ENCODE data around the gene TRIM24.

The TRIM24 gene

DNA sequence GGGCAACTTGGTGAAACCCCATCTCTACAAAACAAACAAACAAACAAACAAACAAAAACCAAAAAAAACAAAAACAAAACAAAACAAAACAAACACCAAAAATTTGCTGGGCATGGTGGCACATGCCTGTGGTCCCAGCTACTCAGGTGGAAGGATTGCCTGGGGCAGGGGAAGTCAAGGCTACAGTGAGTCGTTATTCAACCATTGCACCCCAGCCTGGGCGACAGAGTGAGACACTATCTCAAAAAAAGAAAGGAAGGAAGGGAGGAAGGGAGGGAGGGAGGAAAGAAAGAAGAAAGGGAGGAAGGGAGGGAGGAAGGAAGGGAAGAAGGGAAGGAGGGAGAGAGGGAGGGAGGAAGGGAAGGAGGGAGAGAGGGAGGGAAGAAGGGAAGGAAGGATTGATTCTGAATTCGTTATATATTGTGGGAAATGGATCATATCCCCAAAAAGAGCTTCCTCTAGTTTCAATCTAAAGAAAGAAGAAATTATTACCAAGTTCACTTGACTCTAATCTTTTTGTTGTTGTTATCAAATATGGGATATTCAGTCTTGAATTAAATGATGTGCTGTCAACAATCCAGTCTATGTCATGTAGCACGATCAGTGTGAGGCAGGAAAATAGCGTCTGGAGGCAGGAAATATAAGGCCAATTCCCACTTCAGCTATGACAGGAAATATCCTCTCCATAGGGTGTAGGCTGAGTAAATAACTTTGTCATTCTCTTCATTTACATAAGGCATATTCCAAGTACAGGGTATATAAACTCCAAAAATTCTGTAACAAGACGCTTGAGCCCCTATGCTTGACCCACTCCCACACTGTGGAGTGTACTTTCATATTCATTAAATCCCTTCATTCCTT, 26.2 kb upstream of the TRIM24 start:
- no peaks in the 10 kb centered on the region for H3K36me3 ChIP-seq (ENCODE audit: control insufficient read depth, insufficient read depth, low read length)
- no peaks in the 10 kb centered on the region for H3K4me1 ChIP-seq (ENCODE audit: control insufficient read depth, insufficient read depth, low read length, poor library complexity, severe bottlenecking)
- no peak for DNase-seq
- H3K27ac ChIP-seq (ENCODE audit: insufficient read depth, low read length, poor library complexity, severe bottlenecking) = no peak overlapping the region
- H3K4me3 ChIP-seq (ENCODE audit: insufficient read depth, low read depth, low read length, poor library complexity, severe bottlenecking) = no peak overlapping the region
- peaks cover 8% of the 10 kb centered on the region for H3K9me3 ChIP-seq (ENCODE audit: control insufficient read depth, low read length)
- no peaks in the 10 kb centered on the region for H3K27me3 ChIP-seq (replicated peaks; ENCODE audit: control insufficient read depth, insufficient read depth, low read length, poor library complexity, severe bottlenecking)

DNA sequence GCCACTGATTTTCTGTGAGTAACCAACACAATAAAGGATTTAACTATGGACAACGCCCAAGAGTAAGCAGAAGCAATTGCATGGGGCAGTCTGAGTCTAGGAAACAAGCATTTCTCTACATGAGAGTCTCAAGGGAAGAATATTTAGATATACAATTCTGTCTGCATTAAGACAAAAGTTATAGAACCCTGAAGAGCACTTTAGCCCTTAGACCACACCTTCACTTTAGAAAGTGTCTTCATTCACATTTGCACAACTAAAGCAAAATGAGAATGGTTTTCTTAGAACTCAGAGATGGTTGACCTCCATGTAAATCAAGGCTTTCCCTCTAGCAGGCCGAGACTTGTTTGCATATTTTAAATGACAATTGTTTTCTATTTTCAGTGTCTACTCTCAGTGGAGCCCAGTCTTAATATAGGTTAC, 25.5 kb upstream of the TRIM24 start:
- no peak overlapping the region for H3K4me3 ChIP-seq (ENCODE audit: insufficient read depth, low read depth, low read length, poor library complexity, severe bottlenecking)
- no peaks in the 10 kb centered on the region for H3K27me3 ChIP-seq (replicated peaks; ENCODE audit: control insufficient read depth, insufficient read depth, low read length, poor library complexity, severe bottlenecking)
- peaks cover under 1% of the 10 kb centered on the region for H3K9me3 ChIP-seq (ENCODE audit: control insufficient read depth, low read length)
- DNase-seq = no peak
- no peaks in the 10 kb centered on the region for H3K4me1 ChIP-seq (ENCODE audit: control insufficient read depth, insufficient read depth, low read length, poor library complexity, severe bottlenecking)
- H3K36me3 ChIP-seq (ENCODE audit: control insufficient read depth, insufficient read depth, low read length) = no peaks in the 10 kb centered on the region
- H3K27ac ChIP-seq (ENCODE audit: insufficient read depth, low read length, poor library complexity, severe bottlenecking) = no peak overlapping the region

- no peak for DNase-seq
- H3K4me1 ChIP-seq (ENCODE audit: control insufficient read depth, insufficient read depth, low read length, poor library complexity, severe bottlenecking) = no peaks in the 10 kb centered on the region
- H3K27me3 ChIP-seq (replicated peaks; ENCODE audit: control insufficient read depth, insufficient read depth, low read length, poor library complexity, severe bottlenecking) = no peaks in the 10 kb centered on the region
- no peak overlapping the region for H3K27ac ChIP-seq (ENCODE audit: insufficient read depth, low read length, poor library complexity, severe bottlenecking)
- no peaks in the 10 kb centered on the region for H3K36me3 ChIP-seq (ENCODE audit: control insufficient read depth, insufficient read depth, low read length)
- H3K9me3 ChIP-seq (ENCODE audit: control insufficient read depth, low read length) = no peaks in the 10 kb centered on the region
- no peak overlapping the region for H3K4me3 ChIP-seq (ENCODE audit: insufficient read depth, low read depth, low read length, poor library complexity, severe bottlenecking)
These were observed 24.7 kb upstream of the TRIM24 start for GRCh38 chr7:138435231-138435919.

DNA sequence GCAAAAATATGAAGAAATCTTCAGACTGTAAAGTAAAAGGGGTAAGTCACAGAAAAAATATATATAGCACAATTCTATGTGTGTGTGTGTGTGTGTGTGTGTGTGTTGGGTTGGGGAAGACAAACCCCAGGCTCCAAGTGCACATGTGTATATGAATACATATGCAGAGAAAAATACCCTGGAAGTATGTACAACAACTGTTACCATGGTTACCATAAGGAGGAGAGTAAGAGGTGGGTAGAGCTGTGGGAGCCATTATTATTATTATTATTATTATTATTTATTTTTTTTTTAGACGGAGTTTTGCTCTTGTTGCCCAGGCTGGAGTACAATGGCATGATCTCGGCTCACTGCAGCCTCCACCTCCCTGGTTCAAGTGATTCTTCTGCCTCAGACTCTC, 23.7 kb upstream of the TRIM24 start:
- no peaks in the 10 kb centered on the region for H3K27me3 ChIP-seq (replicated peaks; ENCODE audit: control insufficient read depth, insufficient read depth, low read length, poor library complexity, severe bottlenecking)
- no peak for DNase-seq
- H3K9me3 ChIP-seq (ENCODE audit: control insufficient read depth, low read length) = no peaks in the 10 kb centered on the region

DNA sequence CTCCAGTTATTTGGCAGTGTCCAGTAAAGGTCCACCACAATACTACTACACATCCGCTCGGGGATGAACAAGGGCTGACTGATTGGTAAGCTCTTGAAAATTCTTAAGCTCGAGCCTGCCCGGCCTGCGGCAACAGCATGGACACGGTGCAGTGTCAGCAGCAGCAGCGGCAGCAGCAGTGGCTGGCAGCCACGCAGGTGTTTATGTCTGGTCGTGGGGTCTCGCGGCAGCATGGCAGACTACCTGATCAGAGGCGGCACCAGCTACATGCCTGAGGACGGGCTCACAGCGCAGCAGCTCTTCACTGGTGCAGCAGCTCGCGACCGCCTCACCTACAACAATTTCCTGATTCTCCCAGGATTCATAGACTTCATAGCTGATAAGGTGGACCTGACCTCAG, 19.6 kb upstream of the TRIM24 start:
- DNase-seq = no peak
- no peaks in the 10 kb centered on the region for H3K27me3 ChIP-seq (replicated peaks; ENCODE audit: control insufficient read depth, insufficient read depth, low read length, poor library complexity, severe bottlenecking)
- no peaks in the 10 kb centered on the region for H3K36me3 ChIP-seq (ENCODE audit: control insufficient read depth, insufficient read depth, low read length)
- no peak overlapping the region for H3K4me3 ChIP-seq (ENCODE audit: insufficient read depth, low read depth, low read length, poor library complexity, severe bottlenecking)
- H3K4me1 ChIP-seq (ENCODE audit: control insufficient read depth, insufficient read depth, low read length, poor library complexity, severe bottlenecking) = no peaks in the 10 kb centered on the region
- H3K9me3 ChIP-seq (ENCODE audit: control insufficient read depth, low read length) = no peaks in the 10 kb centered on the region
- no peak overlapping the region for H3K27ac ChIP-seq (ENCODE audit: insufficient read depth, low read length, poor library complexity, severe bottlenecking)

More for the DNA sequence above, 23.7 kb upstream of the TRIM24 start:
- no peak overlapping the region for H3K4me3 ChIP-seq (ENCODE audit: insufficient read depth, low read depth, low read length, poor library complexity, severe bottlenecking)
- no peak overlapping the region for H3K27ac ChIP-seq (ENCODE audit: insufficient read depth, low read length, poor library complexity, severe bottlenecking)
- no peaks in the 10 kb centered on the region for H3K36me3 ChIP-seq (ENCODE audit: control insufficient read depth, insufficient read depth, low read length)
- no peaks in the 10 kb centered on the region for H3K4me1 ChIP-seq (ENCODE audit: control insufficient read depth, insufficient read depth, low read length, poor library complexity, severe bottlenecking)

- no peaks in the 10 kb centered on the region for H3K36me3 ChIP-seq (ENCODE audit: control insufficient read depth, insufficient read depth, low read length)
These were observed 17.2 kb upstream of the TRIM24 start for GRCh38 chr7:138442822-138443221.

DNA sequence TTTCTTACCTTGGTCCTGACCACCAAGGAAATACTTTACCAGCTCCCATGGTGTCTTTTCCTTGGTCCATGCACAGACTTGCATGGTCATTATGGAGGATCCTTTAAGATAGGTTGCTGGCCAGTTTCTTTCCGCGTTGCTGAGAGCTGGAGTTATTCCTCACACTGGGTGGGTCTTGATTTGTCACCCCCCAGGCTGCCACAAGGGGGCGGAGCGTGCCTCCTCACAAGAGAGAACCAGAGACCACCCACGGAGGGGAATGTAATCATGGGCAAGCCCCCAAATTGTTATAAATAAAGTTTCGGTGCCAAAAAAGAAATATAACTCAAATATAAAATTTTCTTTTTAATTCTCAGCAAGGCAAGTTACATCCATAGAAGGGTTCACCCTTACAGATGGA, 10.5 kb upstream of the TRIM24 start:
- no peak overlapping the region for H3K4me3 ChIP-seq (ENCODE audit: insufficient read depth, low read depth, low read length, poor library complexity, severe bottlenecking)
- DNase-seq = peak in 1 of 3 donors; percentile 16
- H3K4me1 ChIP-seq (ENCODE audit: control insufficient read depth, insufficient read depth, low read length, poor library complexity, severe bottlenecking) = no peaks in the 10 kb centered on the region

More at GRCh38 chr7:138442822-138443221, 17.2 kb upstream of the TRIM24 start:
- no peak overlapping the region for H3K4me3 ChIP-seq (ENCODE audit: insufficient read depth, low read depth, low read length, poor library complexity, severe bottlenecking)
- no peaks in the 10 kb centered on the region for H3K9me3 ChIP-seq (ENCODE audit: control insufficient read depth, low read length)
- no peaks in the 10 kb centered on the region for H3K4me1 ChIP-seq (ENCODE audit: control insufficient read depth, insufficient read depth, low read length, poor library complexity, severe bottlenecking)
- H3K27ac ChIP-seq (ENCODE audit: insufficient read depth, low read length, poor library complexity, severe bottlenecking) = no peak overlapping the region
- no peaks in the 10 kb centered on the region for H3K27me3 ChIP-seq (replicated peaks; ENCODE audit: control insufficient read depth, insufficient read depth, low read length, poor library complexity, severe bottlenecking)
- DNase-seq = no peak

DNA sequence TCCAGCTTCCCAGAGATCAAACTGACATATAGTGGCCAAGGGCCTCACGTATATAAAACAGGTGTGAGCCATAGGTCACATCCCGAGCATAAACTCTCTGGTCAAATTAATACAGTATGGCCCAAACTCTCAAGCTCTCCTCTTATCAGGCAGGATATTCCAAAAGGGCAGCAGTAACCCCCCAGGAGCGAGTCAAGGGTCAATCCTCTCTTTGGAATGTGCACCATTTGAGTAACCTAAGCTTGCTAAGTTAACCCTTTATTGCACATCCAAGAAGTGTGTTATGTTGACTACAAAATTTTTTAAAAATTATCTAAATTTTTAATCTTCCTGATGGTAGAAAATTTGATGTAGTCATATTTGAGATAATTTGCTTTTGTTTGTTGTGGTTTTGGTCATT, 4.5 kb upstream of the TRIM24 start:
- no peaks in the 10 kb centered on the region for H3K36me3 ChIP-seq (ENCODE audit: control insufficient read depth, insufficient read depth, low read length)
- no peaks in the 10 kb centered on the region for H3K9me3 ChIP-seq (ENCODE audit: control insufficient read depth, low read length)
- no peak overlapping the region for H3K4me3 ChIP-seq (ENCODE audit: insufficient read depth, low read depth, low read length, poor library complexity, severe bottlenecking)
- no peaks in the 10 kb centered on the region for H3K27me3 ChIP-seq (replicated peaks; ENCODE audit: control insufficient read depth, insufficient read depth, low read length, poor library complexity, severe bottlenecking)
- H3K4me1 ChIP-seq (ENCODE audit: control insufficient read depth, insufficient read depth, low read length, poor library complexity, severe bottlenecking) = no peaks in the 10 kb centered on the region
- DNase-seq = no peak
- no peak overlapping the region for H3K27ac ChIP-seq (ENCODE audit: insufficient read depth, low read length, poor library complexity, severe bottlenecking)

More for the DNA sequence above, 10.5 kb upstream of the TRIM24 start:
- Histone ChIP-seq H3K27me3 (replicated peaks; ENCODE audit: control insufficient read depth, insufficient read depth, low read length, poor library complexity, severe bottlenecking) (no peaks in the 10 kb centered on the region), H3K36me3 (ENCODE audit: control insufficient read depth, insufficient read depth, low read length) (no peaks in the 10 kb centered on the region), H3K9me3 (ENCODE audit: control insufficient read depth, low read length) (no peaks in the 10 kb centered on the region), H3K27ac (ENCODE audit: insufficient read depth, low read length, poor library complexity, severe bottlenecking) (no peak overlapping the region)

DNA sequence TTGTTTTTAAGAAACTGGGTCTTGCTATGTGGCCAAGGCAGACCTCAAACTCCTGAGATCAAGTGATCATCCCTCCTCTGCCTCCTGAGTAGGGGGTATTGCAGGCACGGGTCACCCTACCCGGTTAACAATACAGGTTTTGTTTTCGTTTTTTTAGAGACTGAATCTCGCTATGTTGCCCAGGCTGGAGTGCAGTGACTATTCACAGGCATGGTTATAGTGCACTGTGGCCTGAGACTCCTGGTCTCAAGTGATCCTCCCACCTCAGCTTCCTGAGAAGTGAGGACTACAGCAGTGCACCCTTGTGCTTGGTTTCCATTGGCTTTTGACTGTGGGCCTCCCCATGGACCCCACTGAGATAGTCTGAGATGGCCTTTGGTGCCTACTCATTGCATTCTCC, 3.8 kb upstream of the TRIM24 start:
- DNase-seq = no peak
- Histone ChIP-seq H3K4me3 (ENCODE audit: insufficient read depth, low read depth, low read length, poor library complexity, severe bottlenecking) (no peak overlapping the region), H3K36me3 (ENCODE audit: control insufficient read depth, insufficient read depth, low read length) (no peaks in the 10 kb centered on the region), H3K4me1 (ENCODE audit: control insufficient read depth, insufficient read depth, low read length, poor library complexity, severe bottlenecking) (no peaks in the 10 kb centered on the region), H3K9me3 (ENCODE audit: control insufficient read depth, low read length) (no peaks in the 10 kb centered on the region), H3K27me3 (replicated peaks; ENCODE audit: control insufficient read depth, insufficient read depth, low read length, poor library complexity, severe bottlenecking) (no peaks in the 10 kb centered on the region), H3K27ac (ENCODE audit: insufficient read depth, low read length, poor library complexity, severe bottlenecking) (no peak overlapping the region)

All from effector memory CD4-positive, alpha-beta T cell (primary cell).